Astrocyte of the spinal cord (primary cell): ENCODE data around the gene ENOSF1.

Source experiments
- DNase-seq: peaks from one replicate; pipeline ENCODE4 v3.0.0; 2011; ENCODE audit warnings: low read depth, low spot score
- H3K4me3 ChIP-seq: 2 replicates; pipeline ENCODE4 v1.5.1; 2011; ENCODE audit warnings: low read depth, mild to moderate bottlenecking, low read length, moderate library complexity
- in situ Hi-C: cut with HindIII; loops from 2 replicates; pipeline ENCODE4 v1.10.0; 2017; ENCODE audit warnings: low sequenced_read_pairs
- TF ChIP-seq, protein P1 (sequence below): IDR thresholded peaks from 2 replicates; pipeline ENCODE4 v1.5.1; 2012; ENCODE audit warnings: low read depth, mild to moderate bottlenecking, low read length, inconsistent platforms

The ENOSF1 gene

DNA sequence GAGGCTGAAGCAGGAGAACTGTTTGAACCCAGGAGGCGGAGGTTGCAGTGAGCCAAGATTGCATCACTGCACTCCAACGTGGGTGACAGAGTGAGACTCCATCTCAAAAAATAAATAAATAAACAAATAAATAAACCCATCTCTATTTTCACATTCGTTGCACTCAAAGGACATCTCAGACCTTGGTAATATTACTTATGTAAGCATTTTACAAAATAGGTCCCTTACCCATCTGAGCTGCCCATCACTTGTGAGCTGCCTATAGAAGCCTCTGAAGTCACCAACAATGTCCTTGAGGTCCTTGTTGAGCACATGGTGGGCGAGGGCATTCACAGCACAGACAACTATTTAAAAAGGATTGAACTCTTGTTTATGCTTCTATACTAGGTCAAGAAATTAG, 15.4 kb downstream of the ENOSF1 start:
- no peak for DNase-seq
- H3K4me3 ChIP-seq = no peak overlapping the region
- TF ChIP-seq, protein P1, sequence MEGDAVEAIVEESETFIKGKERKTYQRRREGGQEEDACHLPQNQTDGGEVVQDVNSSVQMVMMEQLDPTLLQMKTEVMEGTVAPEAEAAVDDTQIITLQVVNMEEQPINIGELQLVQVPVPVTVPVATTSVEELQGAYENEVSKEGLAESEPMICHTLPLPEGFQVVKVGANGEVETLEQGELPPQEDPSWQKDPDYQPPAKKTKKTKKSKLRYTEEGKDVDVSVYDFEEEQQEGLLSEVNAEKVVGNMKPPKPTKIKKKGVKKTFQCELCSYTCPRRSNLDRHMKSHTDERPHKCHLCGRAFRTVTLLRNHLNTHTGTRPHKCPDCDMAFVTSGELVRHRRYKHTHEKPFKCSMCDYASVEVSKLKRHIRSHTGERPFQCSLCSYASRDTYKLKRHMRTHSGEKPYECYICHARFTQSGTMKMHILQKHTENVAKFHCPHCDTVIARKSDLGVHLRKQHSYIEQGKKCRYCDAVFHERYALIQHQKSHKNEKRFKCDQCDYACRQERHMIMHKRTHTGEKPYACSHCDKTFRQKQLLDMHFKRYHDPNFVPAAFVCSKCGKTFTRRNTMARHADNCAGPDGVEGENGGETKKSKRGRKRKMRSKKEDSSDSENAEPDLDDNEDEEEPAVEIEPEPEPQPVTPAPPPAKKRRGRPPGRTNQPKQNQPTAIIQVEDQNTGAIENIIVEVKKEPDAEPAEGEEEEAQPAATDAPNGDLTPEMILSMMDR = no peak
- in situ Hi-C loops = no loop called here

DNA sequence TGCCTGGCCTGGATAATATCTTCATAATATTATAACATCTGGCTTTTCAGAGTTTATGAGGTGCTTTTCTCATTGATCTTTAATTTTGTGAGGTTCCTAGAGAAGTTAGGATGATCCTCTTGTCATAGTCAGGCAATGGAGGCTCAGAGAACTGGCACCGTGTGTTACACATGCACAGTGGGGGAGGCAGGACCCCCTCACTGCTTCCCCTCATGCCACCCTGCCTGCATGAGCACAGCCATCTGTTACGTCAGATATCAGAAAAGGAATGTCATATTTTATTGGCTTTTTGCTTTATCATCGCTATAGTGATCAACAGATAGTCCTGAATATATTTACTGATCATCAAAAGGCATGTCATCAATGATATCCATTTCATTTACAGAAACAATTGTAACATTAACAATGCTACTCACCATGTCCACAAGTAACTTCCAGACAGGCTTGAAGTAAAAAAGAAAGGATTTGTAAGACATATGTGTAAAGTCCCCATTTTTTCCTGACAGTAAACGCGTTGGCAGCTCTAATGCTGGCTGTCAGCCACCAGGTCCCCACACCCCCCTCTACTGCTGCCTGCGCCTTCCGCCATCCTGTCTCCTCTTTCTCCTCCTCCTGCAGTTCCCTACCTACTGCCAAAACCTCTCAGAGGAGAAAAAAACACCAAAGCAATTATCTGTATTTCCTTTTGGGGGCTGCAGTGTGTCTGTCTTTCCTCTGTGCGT, 18.8 kb downstream of the ENOSF1 start:
- TF ChIP-seq, protein P1 = no peak
- in situ Hi-C loops = no loop called here
- no peak overlapping the region for H3K4me3 ChIP-seq
- no peak for DNase-seq

DNA sequence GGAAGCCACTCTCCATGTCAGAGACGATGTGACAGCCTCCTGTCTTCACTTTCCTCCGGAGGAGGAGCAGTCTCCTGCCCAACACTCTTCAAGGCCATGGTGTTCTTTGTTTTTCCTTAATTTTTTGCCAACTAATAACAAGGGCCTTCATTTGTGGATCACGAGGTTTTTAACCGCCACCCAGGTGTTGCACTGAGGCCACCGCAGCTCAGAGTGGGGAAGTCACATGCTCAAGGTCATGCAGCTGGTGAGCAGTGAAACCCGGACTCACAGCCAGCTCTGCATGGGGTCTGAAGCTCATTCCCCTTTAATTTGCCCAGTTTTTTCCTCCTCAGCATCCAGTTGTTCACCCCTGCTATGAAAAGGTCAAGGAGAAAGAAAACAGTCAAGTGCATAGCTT, 19.6 kb downstream of the ENOSF1 start:
- no peak for DNase-seq
- no peak overlapping the region for H3K4me3 ChIP-seq
- TF ChIP-seq, protein P1 = no peak
- in situ Hi-C loops = no loop called here

DNA sequence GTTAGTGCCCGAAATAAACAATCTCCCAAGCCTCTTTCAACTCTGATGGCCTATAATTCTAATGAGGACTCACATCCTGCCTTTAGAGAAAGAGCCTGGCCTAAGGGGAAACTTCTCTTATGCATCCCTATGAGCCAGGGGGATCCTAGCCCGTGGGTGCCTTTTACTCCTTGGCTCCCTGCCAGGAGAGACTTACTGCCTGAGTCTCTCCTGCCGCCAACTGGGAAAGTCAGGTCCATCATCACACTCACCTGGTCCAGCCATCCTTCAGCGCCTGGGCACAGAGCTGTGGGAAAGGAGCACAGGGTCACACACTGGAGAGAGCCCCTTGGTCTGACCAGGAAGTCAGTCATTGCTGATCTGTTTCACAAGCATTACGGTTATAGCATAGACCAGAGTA, 24.1 kb downstream of the ENOSF1 start:
- TF ChIP-seq, protein P1 = no peak
- DNase-seq = no peak
- no peak overlapping the region for H3K4me3 ChIP-seq
- in situ Hi-C loops = no loop called here

DNA sequence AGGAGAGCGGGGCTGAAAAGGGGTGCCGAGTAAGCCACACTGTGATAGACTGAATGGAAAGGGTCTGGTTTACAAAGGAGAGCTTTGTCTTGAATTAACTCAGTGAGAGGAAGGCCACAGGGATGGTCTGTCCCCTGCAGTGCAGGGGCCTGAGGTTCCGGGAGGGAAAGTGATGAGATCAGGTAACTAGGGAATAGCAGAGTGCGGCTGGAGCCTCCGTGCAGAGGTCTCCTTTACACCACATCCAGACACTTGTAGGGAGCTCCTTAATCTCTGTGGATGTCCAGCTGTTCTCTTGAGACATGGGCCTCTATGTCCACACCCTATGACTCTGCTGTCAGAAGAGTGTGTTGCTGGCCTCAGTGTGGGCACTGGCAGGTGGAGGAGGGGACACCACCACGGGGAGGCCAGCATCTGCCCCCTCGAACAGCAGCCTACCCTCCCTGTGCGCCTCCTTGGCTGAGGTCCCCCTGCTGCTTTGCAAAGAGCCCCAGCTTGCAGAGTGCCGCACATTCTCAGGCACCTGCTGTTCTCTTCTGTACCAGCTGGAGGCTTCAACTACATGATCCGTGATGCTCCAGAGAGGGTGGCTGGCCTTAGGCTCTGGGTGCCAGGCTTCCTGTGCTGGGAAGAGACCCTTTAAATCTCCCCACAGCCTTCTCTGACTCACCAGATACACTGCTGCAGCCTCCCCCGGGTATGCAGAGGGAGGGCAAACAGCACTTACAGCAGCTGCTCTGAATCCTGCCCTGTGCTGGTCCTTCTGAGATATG, 25.9 kb downstream of the ENOSF1 start:
- TF ChIP-seq, protein P1 = no peak
- no peak for DNase-seq
- in situ Hi-C loops = no loop called here
- H3K4me3 ChIP-seq = no peak overlapping the region

DNA sequence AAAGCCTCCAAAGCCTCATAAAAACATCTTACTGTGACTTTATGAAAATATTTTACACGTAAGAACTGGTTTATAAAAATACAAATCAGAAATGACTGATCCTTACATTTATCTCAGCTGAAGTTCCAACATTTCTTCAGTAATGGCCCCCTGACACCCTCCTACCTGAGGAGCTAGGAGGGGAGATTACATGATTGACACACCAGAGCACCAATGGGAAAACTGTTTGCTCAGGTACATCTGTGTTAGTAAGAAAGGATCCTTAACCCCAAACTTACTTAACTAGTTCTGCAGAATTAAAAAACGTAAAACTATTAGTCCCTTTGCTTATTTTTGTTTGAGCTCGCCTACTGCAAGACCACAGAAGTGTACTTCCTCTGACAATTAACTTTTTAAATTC, 27.0 kb downstream of the ENOSF1 start:
- H3K4me3 ChIP-seq = no peak overlapping the region
- TF ChIP-seq, protein P1 = no peak
- in situ Hi-C loops = no loop called here
- DNase-seq = no peak
